Liver (tissue), 9 donors: ENCODE results near the gene ADAM10. TPM values are rescaled to one million over a fixed set of nuclear protein-coding genes. Genes with fewer than 3 reads are reported as not detected.

Source experiments
- DNase-seq: peaks from one replicate; pipeline ENCODE4 v3.0.0-alpha.2; 2017; ENCODE audit warnings: low spot score
- H3K27ac ChIP-seq, 2 donors: one replicate each; pipeline ENCODE4 v1.7.0; 2013; ENCODE audit warnings: inconsistent platforms in 2 of 2, low read length in 2 of 2, control low read depth in 1 of 2, low read depth in 1 of 2, mild to moderate bottlenecking in 1 of 2
- H3K27me3 ChIP-seq, 4 donors: one replicate each; pipeline versions ENCODE4 v1.6.1 to v1.7.0; 2013; ENCODE audit warnings: low read length in 3 of 4, inconsistent platforms in 1 of 4, mild to moderate bottlenecking in 1 of 4, moderate library complexity in 1 of 4; ENCODE audit not compliant: control insufficient read depth in 4 of 4, insufficient read depth in 4 of 4
- H3K36me3 ChIP-seq, 4 donors: one replicate each; pipeline versions ENCODE4 v1.6.1 to v1.7.0; 2013; ENCODE audit warnings: low read length in 3 of 4, mild to moderate bottlenecking in 3 of 4, low read depth in 1 of 4, moderate library complexity in 1 of 4; ENCODE audit not compliant: control insufficient read depth in 4 of 4, insufficient read depth in 3 of 4
- H3K4me1 ChIP-seq, 4 donors: one replicate each; pipeline versions ENCODE4 v1.6.1 to v1.7.0; 2013; ENCODE audit warnings: low read length in 3 of 4, mild to moderate bottlenecking in 3 of 4, moderate library complexity in 1 of 4; ENCODE audit not compliant: control insufficient read depth in 4 of 4, insufficient read depth in 4 of 4
- H3K4me3 ChIP-seq, 3 donors: one replicate each; pipeline versions ENCODE4 v1.6.1 to v1.7.0; 2013; ENCODE audit warnings: low read length in 3 of 3, control low read depth in 1 of 3, low read depth in 1 of 3, mild to moderate bottlenecking in 1 of 3
- H3K9ac ChIP-seq, 2 donors: one replicate each; pipeline ENCODE4 v1.7.0; 2013; ENCODE audit warnings: low read length in 2 of 2, mild to moderate bottlenecking in 2 of 2, moderate library complexity in 2 of 2, control low read depth in 1 of 2, low read depth in 1 of 2
- H3K9me3 ChIP-seq, 4 donors: one replicate each; pipeline versions ENCODE4 v1.6.1 to v1.7.0; 2013; ENCODE audit warnings: low read length in 3 of 4; ENCODE audit not compliant: control insufficient read depth in 4 of 4
- EGR1 ChIP-seq, 2 donors: IDR thresholded peaks; 2 replicates each; pipeline ENCODE4 v1.6.1; 2016 to 2018; ENCODE audit warnings: antibody characterized with exemption in 2 of 2, low read depth in 2 of 2
- FOXA1 ChIP-seq: IDR thresholded peaks from 2 replicates; pipeline ENCODE4 v1.6.1; 2016; ENCODE audit warnings: antibody characterized with exemption
- FOXA2 ChIP-seq: IDR thresholded peaks from 2 replicates; pipeline ENCODE4 v1.6.1; 2016; ENCODE audit warnings: antibody characterized with exemption
- GABPA ChIP-seq, 2 donors: IDR thresholded peaks in 1 of 2; conservative IDR thresholded peaks in 1 of 2; 2 replicates each; pipeline ENCODE4 v1.6.1; 2016; ENCODE audit warnings: antibody characterized with exemption in 2 of 2, mild to moderate bottlenecking in 1 of 2, moderate library complexity in 1 of 2
- HNF4A ChIP-seq, 2 donors: conservative IDR thresholded peaks; 2 replicates each; pipeline ENCODE4 v1.6.1; 2016; ENCODE audit warnings: antibody characterized with exemption in 2 of 2, mild to moderate bottlenecking in 2 of 2
- HNF4G ChIP-seq: IDR thresholded peaks from 2 replicates; pipeline ENCODE4 v1.6.1; 2016; ENCODE audit warnings: antibody characterized with exemption
- JUND ChIP-seq, 2 donors: IDR thresholded peaks; 2 replicates each; pipeline ENCODE4 v1.6.1; 2016; ENCODE audit warnings: antibody characterized with exemption in 2 of 2
- MAX ChIP-seq: IDR thresholded peaks from 2 replicates; pipeline ENCODE4 v1.6.1; 2016; ENCODE audit warnings: antibody characterized with exemption
- NR2F2 ChIP-seq: IDR thresholded peaks from 2 replicates; pipeline ENCODE4 v1.6.1; 2016; ENCODE audit warnings: antibody characterized with exemption
- REST ChIP-seq: IDR thresholded peaks from 2 replicates; pipeline ENCODE4 v1.6.1; 2016; ENCODE audit warnings: antibody characterized with exemption, mild to moderate bottlenecking
- RXRA ChIP-seq, 2 donors: IDR thresholded peaks; 2 replicates each; pipeline ENCODE4 v1.6.1; 2017 to 2018; ENCODE audit warnings: antibody characterized with exemption in 2 of 2, mild to moderate bottlenecking in 1 of 2
- SP1 ChIP-seq: IDR thresholded peaks from 2 replicates; pipeline ENCODE4 v1.6.1; 2018; ENCODE audit warnings: antibody characterized with exemption, mild to moderate bottlenecking
- TAF1 ChIP-seq: conservative IDR thresholded peaks from 2 replicates; pipeline ENCODE4 v1.6.1; 2016; ENCODE audit warnings: antibody characterized with exemption, mild to moderate bottlenecking
- YY1 ChIP-seq: IDR thresholded peaks from 2 replicates; pipeline ENCODE4 v1.6.1; 2016; ENCODE audit warnings: antibody characterized with exemption, mild to moderate bottlenecking
- WGBS: extraction: QIAGEN DNeasy Blood & Tissue Kit; methylation state at CpG from one replicate; pipeline ENCODE4 v1.1.7; 2013; 5-methylcytosine and 5-hydroxymethylcytosine counted together
- polyA plus RNA-seq, 2 donors: library from polyadenylated mRNA; stranded (reverse) in 1 of 2; unstranded in 1 of 2; fragments of 200-250 nt in 1 of 2; fragments of >200 nt in 1 of 2; fragmentation: Nextera tagmentation in 1 of 2; extraction: Ambion mirVana in 1 of 2; gene quantifications; one replicate each; pipeline versions ENCODE4 v1.2.1 to v1.2.3, GENCODE V29; 2013 to 2015
- total RNA-seq, 2 donors: library from RNA; depleted of rRNA; stranded (reverse); fragments of >200 nt; gene quantifications; one replicate each; pipeline ENCODE4 v1.2.3, GENCODE V29; 2014
- TF ChIP-seq, protein P1 (sequence below): fragments of 150-350 bp; IDR thresholded peaks from 2 replicates; pipeline ENCODE4 v1.5.1; 2017; ENCODE audit warnings: improper control_type of control experiment, low read depth, low read length; ENCODE audit not compliant: missing input control
- TF ChIP-seq, protein P2 (sequence below): IDR thresholded peaks from 2 replicates; pipeline ENCODE4 v1.6.1; 2016; ENCODE audit warnings: antibody characterized with exemption
- TF ChIP-seq, protein P3 (sequence below): IDR thresholded peaks from 2 replicates; pipeline ENCODE4 v1.6.1; 2016; ENCODE audit warnings: antibody characterized with exemption
- donor health status: healthy.
- donor health status: healthy.
- donor health status: healthy.
- donor health status: healthy.
- donor health status: healthy.

Gene ADAM10
- total and polyA plus RNA-seq, 4 donors: 12.6 to 55.6 (median 34.6) TPM

DNA sequence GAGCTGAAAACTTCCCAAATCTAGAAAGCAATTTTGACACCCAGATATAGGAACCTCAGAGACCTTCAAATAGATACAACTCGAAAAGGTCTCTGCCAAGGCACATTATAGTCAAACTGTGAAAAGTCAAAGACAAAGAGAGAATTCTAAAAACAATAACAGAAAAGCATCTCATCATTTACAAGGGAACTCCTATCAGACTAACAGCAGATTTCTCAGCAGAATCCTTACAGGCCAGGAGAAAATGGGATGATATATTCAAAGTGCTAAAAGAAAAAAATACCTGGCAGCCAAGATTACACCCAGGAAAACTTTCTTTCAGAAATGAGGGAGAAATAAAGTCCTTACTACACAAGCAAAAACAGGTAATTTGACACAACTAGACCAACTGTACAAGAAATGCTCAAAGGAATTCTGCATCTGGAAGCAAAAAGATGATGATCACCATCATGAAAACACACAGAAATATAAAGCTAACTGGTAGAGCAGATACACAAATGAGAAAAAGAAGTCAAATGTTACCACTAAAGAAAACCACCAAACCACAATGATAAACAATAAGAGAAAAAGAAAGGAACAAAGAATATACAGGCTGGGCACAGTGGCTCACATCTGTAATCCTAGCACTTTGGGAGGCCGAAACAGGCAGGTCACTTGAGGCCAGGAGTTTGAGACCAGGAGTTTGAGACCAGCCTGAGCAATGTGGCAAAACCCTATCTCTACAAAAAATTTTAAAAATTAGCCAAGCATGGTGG, 50.4 kb downstream of the ADAM10 start:
- H3K36me3 ChIP-seq: peaks cover 0 to 4% (median 2%) of the 10 kb centered on the region in 4 donors
- no peaks in the 10 kb centered on the region for H3K27me3 ChIP-seq
- 97% methylated on average over 2 of the region's 2 CpGs for WGBS
- no peak overlapping the region for H3K9ac ChIP-seq
- H3K9me3 ChIP-seq: peaks cover 0 to 3% (median 1%) of the 10 kb centered on the region in 4 donors
- H3K4me1 ChIP-seq: peaks cover 0 to 4% (median 0%) of the 10 kb centered on the region in 4 donors
- no peak for DNase-seq
- H3K27ac ChIP-seq: no peak overlapping the region
- no peak overlapping the region for H3K4me3 ChIP-seq
- TF ChIP-seq, protein P1, sequence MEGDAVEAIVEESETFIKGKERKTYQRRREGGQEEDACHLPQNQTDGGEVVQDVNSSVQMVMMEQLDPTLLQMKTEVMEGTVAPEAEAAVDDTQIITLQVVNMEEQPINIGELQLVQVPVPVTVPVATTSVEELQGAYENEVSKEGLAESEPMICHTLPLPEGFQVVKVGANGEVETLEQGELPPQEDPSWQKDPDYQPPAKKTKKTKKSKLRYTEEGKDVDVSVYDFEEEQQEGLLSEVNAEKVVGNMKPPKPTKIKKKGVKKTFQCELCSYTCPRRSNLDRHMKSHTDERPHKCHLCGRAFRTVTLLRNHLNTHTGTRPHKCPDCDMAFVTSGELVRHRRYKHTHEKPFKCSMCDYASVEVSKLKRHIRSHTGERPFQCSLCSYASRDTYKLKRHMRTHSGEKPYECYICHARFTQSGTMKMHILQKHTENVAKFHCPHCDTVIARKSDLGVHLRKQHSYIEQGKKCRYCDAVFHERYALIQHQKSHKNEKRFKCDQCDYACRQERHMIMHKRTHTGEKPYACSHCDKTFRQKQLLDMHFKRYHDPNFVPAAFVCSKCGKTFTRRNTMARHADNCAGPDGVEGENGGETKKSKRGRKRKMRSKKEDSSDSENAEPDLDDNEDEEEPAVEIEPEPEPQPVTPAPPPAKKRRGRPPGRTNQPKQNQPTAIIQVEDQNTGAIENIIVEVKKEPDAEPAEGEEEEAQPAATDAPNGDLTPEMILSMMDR: no peak
- no peak for TF ChIP-seq REST
- TF ChIP-seq GABPA (IDR thresholded peaks at IDR 0.05 in 1 of 2, conservative IDR thresholded peaks at IDR 0.05 in 1 of 2): no peak
- TF ChIP-seq FOXA2: no peak
- no peak for TF ChIP-seq YY1
- TF ChIP-seq SP1: no peak
- TF ChIP-seq TAF1: no peak
- TF ChIP-seq NR2F2: no peak
- no peak for TF ChIP-seq MAX
- no peak for TF ChIP-seq RXRA (IDR thresholded peaks at IDR 0.05)
- TF ChIP-seq HNF4A (conservative IDR thresholded peaks at IDR 0.05): no peak
- no peak for TF ChIP-seq JUND (IDR thresholded peaks at IDR 0.05)
- TF ChIP-seq HNF4G: no peak
- TF ChIP-seq EGR1 (IDR thresholded peaks at IDR 0.05; ENCODE audit: low read depth in 2 of 2): no peak

GRCh38 chr15:58697220-58697619, 52.3 kb downstream of the ADAM10 start:
- H3K4me3 ChIP-seq: no peak overlapping the region
- H3K4me1 ChIP-seq: peaks cover 0 to 4% (median 0%) of the 10 kb centered on the region in 4 donors
- H3K27me3 ChIP-seq: no peaks in the 10 kb centered on the region
- peaks cover 0 to 3% (median 1%) of the 10 kb centered on the region in 4 donors for H3K9me3 ChIP-seq
- peaks cover 0 to 4% (median 2%) of the 10 kb centered on the region in 4 donors for H3K36me3 ChIP-seq
- H3K9ac ChIP-seq: no peak overlapping the region
- DNase-seq: no peak
- TF ChIP-seq GABPA (IDR thresholded peaks at IDR 0.05 in 1 of 2, conservative IDR thresholded peaks at IDR 0.05 in 1 of 2) (no peak), FOXA1 (no peak), YY1 (no peak), EGR1 (IDR thresholded peaks at IDR 0.05; ENCODE audit: low read depth in 2 of 2) (no peak), RXRA (IDR thresholded peaks at IDR 0.05) (no peak), FOXA2 (no peak)
- TF ChIP-seq, protein P2, sequence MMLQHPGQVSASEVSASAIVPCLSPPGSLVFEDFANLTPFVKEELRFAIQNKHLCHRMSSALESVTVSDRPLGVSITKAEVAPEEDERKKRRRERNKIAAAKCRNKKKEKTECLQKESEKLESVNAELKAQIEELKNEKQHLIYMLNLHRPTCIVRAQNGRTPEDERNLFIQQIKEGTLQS: no peak
- TF ChIP-seq, protein P1: no peak
- TF ChIP-seq, protein P3, sequence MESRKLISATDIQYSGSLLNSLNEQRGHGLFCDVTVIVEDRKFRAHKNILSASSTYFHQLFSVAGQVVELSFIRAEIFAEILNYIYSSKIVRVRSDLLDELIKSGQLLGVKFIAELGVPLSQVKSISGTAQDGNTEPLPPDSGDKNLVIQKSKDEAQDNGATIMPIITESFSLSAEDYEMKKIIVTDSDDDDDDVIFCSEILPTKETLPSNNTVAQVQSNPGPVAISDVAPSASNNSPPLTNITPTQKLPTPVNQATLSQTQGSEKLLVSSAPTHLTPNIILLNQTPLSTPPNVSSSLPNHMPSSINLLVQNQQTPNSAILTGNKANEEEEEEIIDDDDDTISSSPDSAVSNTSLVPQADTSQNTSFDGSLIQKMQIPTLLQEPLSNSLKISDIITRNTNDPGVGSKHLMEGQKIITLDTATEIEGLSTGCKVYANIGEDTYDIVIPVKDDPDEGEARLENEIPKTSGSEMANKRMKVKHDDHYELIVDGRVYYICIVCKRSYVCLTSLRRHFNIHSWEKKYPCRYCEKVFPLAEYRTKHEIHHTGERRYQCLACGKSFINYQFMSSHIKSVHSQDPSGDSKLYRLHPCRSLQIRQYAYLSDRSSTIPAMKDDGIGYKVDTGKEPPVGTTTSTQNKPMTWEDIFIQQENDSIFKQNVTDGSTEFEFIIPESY: no peak
- WGBS: 96% methylated on average over 2 of the region's 2 CpGs
- H3K27ac ChIP-seq: no peak overlapping the region
